ENCODE data around the gene STAB2.
A peak's percentile ranks its signal among the peaks of the same experiment; 100 is the strongest.

Gene STAB2

DNA sequence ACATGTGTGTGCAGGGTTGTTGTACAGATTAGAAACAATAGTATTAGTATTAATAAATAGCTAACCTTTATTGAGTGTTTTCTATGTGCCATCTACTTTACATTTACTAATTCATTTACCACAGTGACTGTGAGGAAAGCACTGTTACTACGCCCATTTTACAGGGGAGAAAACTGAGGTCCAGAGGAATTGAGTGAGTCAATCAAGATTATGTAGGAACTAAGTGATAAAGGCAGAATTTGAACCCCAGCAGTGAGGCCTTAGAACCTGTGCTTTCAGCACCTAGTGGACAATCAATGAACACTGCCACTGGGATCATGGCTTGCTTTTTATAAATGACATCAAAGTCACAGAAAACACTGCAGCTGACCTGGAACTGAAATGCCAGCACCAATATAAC is 225.7 kb downstream of the STAB2 start:
- no peak for DNase-seq

DNA sequence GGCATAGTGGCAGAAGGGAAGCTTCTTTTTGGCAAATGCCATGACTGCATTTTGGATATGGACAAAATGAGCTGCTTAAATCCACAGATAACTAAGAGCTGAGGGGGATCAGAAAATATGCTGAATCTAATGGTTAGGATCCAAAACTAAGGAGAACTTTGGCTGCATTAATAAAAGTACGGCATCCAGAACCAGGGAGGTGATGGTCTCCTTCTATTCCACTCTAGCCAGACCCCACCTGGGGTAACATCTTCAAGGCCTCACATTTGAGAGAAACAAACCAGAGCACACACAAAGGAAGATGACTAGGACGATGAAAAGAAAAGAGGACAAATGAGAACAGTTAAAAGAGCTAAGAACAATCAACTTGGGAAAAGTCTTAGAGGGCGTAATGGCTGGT is 226.4 kb downstream of the STAB2 start:
- DNase-seq = no peak

GRCh38 chr12:103813949-103814348 is 226.9 kb downstream of the STAB2 start:
- DNase-seq = no peak

DNA sequence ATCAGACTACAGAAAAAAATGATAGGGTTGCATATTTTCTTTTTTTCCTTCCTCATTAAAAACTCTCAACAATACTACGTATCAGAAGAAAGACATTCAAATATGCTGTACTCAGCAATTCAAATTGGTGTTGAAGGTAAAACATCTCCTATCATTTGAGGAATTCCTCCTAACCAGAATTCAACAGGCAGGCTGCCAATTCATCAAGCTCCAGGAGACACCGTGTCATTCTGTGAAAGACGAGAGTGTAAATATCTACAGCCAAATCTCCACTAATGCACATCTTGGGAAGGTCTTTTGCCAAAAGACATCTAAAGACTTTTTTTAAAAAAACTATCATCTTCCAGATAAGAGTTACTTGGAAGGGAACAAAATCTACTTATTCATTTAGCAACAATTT is 227.4 kb downstream of the STAB2 start:
- peak; percentile 25 for DNase-seq
